Limb (tissue), 2 donors: Measurements from ENCODE around the gene HOXC13.

Source experiments
- DNase-seq, 2 donors: peaks; one replicate each; pipeline ENCODE4 v3.0.0-alpha.2; 2016; ENCODE audit errors: extremely low spot score in 2 of 2

Gene HOXC13

GRCh38 chr12:53981634-53982565, 43.3 kb downstream of the HOXC13 start:
- no peak for DNase-seq

- no peak for DNase-seq
These were observed 44.3 kb downstream of the HOXC13 start for GRCh38 chr12:53982648-53983567.

- no peak for DNase-seq
These were observed 44.9 kb downstream of the HOXC13 start for GRCh38 chr12:53983568-53983949.

GRCh38 chr12:53983950-53984572, 45.4 kb downstream of the HOXC13 start:
- peak in 1 of 2 donors; percentile 71 for DNase-seq

GRCh38 chr12:53984901-53985691, 46.5 kb downstream of the HOXC13 start, which contains the start of gene HOXC10:
TSS of gene HOXC10 (plus strand) at chr12:53985146. CDS start at chr12:53985260, 114 bp downstream.
- DNase-seq = peak; percentile 96 to 97

GRCh38 chr12:53985692-53985993, 47.0 kb downstream of the HOXC13 start:
- DNase-seq = peak in 1 of 2 donors; percentile 73

GRCh38 chr12:53985994-53986685, 47.5 kb downstream of the HOXC13 start:
- peak in 1 of 2 donors; percentile 67 for DNase-seq

- no peak for DNase-seq
These were observed 48.3 kb downstream of the HOXC13 start for GRCh38 chr12:53986686-53987483.

GRCh38 chr12:53987787-53988230, 49.2 kb downstream of the HOXC13 start:
- no peak for DNase-seq

GRCh38 chr12:53988541-53989226, 50.1 kb downstream of the HOXC13 start:
- DNase-seq = no peak

- peak; percentile 68 to 76 for DNase-seq
These were observed 50.8 kb downstream of the HOXC13 start for GRCh38 chr12:53989227-53990113.

- DNase-seq = no peak
These were observed 51.9 kb downstream of the HOXC13 start for GRCh38 chr12:53990311-53991076.

GRCh38 chr12:53991077-53991460, 52.4 kb downstream of the HOXC13 start:
- no peak for DNase-seq

- no peak for DNase-seq
These were observed 53.8 kb downstream of the HOXC13 start for GRCh38 chr12:53992377-53992889.

GRCh38 chr12:53993162-53994008, 54.8 kb downstream of the HOXC13 start:
- DNase-seq = no peak

GRCh38 chr12:53994009-53994263, 55.3 kb downstream of the HOXC13 start:
- DNase-seq = no peak
